Stimulated activated CD8-positive, alpha-beta memory T cell treated with anti-CD3 and anti-CD28 coated beads, Interleukin-7, amount 100 ng/mL, for 4 hours (primary cell): ENCODE measurements around the gene TRMT11.
"Not testable (repeated sequence)": the region's sequence is repeated elsewhere in the genome, so short reads cannot be mapped to it uniquely, and the experiment has no call there.

ENCODE experiments used
- DNase-seq, 2 donors: peaks; one replicate each; pipeline ENCODE4 v3.0.0-alpha.2; 2020; ENCODE audit warnings: low read depth in 2 of 2

Gene TRMT11

GRCh38 chr6:125994670-125995488, 8.5 kb downstream of the TRMT11 start:
- DNase-seq: no peak

- DNase-seq: peak; percentile 36 to 45
These were observed 9.7 kb downstream of the TRMT11 start for GRCh38 chr6:125995972-125996580.

DNA sequence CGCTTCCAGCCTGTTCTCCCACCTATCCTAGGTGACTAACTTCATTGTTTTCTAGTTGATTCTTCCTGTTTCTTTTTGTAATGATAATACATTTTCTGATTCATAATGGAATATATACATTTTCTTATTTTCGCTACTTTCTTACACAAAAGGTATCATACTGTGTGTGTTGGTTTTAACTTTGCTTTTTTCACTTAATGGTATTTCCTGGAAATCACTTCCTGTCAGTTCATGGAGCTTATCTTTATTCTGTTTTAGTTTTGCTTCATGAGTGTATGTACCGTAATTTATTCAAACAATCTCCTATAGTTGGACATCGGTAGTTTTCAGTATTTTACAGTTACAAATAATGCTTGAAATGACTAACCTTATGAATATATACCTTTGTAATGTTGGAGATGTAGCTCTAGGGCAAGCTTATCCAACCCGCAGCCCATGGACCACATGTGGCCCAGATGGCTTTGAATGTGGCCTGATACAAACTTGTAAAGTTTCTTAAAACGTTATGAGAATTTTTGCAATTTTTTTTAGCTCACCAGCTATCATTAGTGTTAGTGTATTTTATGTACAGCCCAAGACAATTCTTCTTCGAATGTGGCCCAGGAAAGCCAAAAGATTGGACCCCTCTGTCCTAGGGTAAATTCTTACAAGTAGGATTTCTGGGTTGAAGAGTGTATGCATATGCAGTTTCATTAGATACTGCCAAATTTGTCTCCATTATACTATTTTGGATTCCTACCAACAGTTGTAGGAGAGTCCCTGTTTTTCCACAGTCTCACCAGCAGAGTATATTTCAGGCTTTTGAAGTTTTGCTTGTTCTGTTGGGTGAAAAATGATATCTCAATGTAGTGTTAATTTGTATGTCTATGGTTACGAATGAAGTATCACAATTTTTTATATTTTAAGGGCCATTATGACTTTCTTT, 16.7 kb downstream of the TRMT11 start:
- DNase-seq: no peak

DNA sequence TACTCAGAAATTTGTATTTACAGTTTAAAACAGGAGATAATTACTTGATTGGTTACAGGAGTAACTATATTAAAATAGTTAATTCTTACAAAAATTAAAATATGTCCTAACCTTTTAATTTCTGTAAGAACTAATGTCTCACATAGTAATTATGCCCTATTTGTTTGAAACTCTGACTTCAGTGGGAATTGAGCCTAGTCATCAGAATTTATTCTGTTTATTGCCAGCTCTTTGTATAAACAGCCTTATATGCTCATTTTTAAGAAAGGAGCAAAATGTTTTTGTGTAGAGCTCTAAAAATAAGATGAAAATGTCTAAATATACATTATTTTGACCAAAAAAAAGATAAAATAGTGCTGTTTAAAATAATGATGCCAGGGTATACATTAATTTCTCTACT, 21.5 kb downstream of the TRMT11 start:
- no peak for DNase-seq

- no peak for DNase-seq
These were observed 23.7 kb downstream of the TRMT11 start for GRCh38 chr6:126010040-126010439.

- no peak for DNase-seq
These were observed 29.5 kb downstream of the TRMT11 start for GRCh38 chr6:126015863-126016262.

GRCh38 chr6:126016591-126016990, 30.3 kb downstream of the TRMT11 start:
- DNase-seq: no peak

GRCh38 chr6:126017668-126018067, 31.3 kb downstream of the TRMT11 start:
- DNase-seq: no peak

DNA sequence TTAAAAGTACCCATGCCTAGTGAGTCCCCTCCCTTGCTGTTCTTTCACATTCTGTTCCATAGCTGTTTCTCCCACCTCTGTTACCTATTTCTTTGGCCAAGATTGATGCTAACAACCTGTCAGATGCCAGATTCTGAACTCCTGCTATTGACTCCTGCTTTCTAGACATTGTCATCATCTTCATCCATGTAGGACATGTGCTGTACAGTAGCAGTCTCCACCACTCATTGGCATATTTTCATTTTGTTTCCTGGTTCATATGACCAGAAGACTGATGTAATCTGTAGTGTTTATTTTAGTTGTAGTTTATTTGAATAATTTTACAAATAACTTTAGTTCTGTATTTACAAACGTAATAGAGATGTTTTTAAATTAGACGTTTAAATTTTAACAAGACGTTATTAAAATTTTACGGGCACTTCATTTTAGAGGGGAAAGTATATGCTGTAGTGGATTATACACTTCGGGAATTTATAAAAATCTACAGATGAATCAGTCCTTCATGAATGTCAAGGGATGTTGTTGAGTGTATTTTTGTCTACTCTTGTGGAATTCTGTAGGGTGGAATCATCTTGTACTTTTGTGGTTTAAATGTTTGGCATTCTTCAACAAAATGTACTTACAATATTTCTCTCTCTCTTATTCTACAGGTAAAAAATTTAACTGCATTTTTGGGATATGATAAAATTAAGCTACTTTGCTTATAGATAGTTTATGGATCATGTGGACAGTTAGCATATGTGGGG, 34.1 kb downstream of the TRMT11 start:
- no peak for DNase-seq

DNA sequence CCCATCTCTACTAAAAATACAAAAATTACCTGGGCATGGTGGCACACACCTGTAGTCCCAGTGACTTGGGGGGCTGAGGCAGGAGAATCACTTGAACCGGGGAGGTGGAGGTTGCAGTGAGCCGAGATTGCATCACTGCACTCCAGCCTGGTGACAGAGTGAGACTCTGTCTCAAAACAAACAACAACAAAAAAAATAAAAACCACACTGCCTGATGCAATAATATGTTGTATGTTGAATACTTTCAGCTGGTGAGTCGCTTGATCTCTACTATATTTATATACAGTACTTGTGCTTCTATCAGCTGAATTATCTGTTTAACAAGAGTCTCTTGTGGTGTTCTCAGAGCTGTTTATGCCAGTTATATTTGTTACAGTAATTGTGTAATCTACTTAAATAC, 37.1 kb downstream of the TRMT11 start:
- DNase-seq: not testable (repeated sequence)

GRCh38 chr6:126026001-126026400, 39.7 kb downstream of the TRMT11 start:
- no peak for DNase-seq

DNA sequence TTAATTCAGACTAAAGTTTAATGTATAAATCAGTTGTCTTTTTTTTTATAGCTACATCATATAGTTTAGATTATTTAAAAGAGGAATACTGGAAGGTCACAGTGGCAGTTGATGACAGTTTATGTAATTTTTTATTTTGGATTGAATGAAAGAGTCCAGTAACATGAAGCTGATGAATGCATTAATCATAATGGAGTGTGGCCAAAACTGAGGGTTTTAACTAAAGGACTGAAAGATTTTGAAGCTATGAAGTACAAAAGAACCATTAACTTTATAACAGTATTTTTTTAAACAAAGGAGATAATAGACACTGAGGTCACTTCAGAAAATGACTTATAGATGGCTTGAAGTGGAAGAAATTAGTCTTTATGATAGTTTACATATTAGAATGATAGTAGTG, 41.3 kb downstream of the TRMT11 start:
- no peak for DNase-seq

DNA sequence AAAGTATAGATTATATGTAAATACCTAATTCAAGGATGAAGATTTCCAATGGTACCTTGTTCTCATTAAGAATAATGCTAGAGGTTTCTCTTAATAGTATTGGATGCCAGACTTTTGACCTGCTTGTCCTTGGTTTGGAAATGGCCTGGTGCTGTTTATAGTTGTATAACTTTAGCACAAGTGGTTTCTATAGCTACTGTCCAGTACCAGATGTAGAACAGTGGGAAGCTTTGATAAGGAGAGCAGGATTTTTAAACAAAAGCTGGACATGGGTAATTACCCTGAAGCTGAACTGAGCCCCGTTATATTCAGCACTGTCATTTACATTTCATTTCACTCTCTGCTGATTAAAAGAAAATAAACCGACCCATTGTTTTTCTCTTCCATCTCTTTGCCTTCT, 43.7 kb downstream of the TRMT11 start:
- no peak for DNase-seq

GRCh38 chr6:126033696-126034095, 47.4 kb downstream of the TRMT11 start:
- no peak for DNase-seq

DNA sequence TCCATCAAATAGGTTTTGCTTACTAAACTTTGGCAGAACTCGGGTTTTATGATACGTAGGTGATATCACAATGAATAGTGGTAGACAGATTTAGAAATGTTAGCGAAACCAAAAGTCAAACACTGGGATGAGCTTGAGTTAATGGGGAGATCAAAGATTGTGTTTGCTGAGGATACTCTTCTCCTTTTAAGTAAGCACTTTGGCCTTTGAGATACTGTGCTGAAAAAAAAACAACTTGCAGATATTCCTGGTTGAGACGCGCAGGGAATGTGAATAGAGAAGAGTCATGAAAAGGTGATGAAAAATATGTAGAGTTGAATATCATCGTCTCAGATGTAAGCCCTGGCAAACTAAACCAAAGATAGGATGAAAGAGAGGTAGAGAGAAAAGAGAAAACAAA, 48.3 kb downstream of the TRMT11 start:
- DNase-seq: no peak

GRCh38 chr6:126035764-126036163, 49.4 kb downstream of the TRMT11 start:
- no peak for DNase-seq

DNA sequence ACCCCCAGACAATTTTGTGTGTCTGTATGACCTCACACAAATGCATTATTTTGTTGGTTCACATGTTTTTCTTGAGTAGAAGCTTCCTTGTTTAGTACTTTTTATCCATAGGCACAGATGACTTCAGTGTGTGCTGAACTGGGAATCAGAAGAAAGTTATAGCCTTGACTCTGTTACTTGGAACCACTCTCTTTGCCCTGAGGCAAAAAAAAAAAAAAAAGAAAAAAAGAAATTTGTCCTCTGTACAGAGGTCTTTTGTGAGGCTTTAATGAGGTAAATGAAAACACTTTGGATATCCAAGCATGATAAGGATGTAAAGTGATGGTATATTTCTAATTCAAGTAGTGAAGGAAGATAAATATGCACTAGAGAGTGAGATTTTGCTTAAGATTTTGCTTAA, 51.9 kb downstream of the TRMT11 start:
- DNase-seq: no peak

DNA sequence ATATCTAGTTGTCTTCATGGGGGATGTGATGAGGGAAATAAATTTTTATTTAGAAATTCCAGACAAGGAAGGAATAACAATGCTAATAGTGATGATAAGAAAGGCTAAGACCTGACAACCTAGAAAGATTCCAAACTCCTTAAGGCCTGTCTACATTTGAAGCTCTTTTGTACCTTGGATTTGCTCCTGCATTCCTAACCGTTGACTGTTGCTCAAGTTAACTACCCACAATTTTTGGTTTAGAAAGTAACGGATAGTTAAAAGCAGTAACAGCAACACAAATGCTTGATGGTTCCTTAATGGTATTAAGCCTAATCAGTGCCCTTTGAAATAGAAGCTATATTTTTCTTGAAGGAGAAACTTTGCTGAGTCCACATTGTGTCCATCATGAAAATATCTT, 52.9 kb downstream of the TRMT11 start:
- no peak for DNase-seq

DNA sequence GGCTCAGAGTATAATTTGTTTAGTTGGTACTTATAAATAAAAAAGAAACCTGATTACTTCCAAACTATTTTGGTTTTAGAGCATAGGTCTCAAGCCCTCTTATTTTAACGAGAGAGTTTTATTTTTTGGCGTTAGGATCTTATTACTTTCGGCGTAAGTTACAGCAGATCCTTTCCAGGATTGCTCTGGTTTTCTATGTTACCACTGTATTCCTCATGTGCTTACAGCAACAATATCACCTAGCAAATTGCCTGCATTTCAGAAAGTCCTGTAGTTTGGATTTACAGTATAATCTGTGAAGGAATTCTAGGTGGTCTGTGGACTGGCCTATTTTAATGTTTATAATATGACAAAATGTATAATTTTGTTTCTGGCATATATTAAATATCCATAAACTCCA, 54.1 kb downstream of the TRMT11 start:
- no peak for DNase-seq

- DNase-seq: no peak
These were observed 54.5 kb downstream of the TRMT11 start for GRCh38 chr6:126040826-126041225.

- no peak for DNase-seq
These were observed 55.2 kb downstream of the TRMT11 start for GRCh38 chr6:126041516-126041915.

- DNase-seq: no peak
These were observed 55.7 kb downstream of the TRMT11 start for GRCh38 chr6:126042001-126042419.
